Measurements from ENCODE around the gene PRR5L.

DNA sequence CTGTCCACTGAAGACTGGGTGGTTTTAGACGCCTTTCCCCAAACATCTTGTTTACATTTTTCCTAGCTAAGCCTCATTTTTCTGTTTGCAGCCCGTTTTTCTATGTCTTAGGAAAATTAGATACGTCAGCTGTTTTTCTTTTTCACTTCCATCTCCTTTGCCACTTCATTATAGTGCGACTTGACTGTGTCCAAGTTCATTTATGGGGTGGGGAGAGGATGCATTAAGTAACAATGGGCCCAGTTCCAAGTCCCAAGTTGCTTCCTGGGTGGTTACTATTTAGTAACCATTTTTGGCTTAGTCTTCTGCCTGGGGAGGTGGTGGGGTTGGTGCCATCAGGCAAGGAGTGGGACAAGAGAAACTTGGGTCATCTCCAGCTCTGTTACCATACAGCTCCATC, 131.0 kb downstream of the PRR5L start:
- TF ChIP-seq, protein P1, sequence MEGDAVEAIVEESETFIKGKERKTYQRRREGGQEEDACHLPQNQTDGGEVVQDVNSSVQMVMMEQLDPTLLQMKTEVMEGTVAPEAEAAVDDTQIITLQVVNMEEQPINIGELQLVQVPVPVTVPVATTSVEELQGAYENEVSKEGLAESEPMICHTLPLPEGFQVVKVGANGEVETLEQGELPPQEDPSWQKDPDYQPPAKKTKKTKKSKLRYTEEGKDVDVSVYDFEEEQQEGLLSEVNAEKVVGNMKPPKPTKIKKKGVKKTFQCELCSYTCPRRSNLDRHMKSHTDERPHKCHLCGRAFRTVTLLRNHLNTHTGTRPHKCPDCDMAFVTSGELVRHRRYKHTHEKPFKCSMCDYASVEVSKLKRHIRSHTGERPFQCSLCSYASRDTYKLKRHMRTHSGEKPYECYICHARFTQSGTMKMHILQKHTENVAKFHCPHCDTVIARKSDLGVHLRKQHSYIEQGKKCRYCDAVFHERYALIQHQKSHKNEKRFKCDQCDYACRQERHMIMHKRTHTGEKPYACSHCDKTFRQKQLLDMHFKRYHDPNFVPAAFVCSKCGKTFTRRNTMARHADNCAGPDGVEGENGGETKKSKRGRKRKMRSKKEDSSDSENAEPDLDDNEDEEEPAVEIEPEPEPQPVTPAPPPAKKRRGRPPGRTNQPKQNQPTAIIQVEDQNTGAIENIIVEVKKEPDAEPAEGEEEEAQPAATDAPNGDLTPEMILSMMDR (IDR thresholded peaks at IDR 0.05) = no peak
- TF ChIP-seq EZH2phosphoT487 (IDR thresholded peaks at IDR 0.05) = no peak
- no peak for TF ChIP-seq EZH2 (IDR thresholded peaks at IDR 0.05)

All from neural progenitor cell (in vitro differentiated cells).